B cell (primary cell): Measurements from ENCODE around the gene SLC2A3. TPM values are rescaled to one million over a fixed set of nuclear protein-coding genes. Genes with fewer than 3 reads are reported as not detected.
"Not testable (repeated sequence)": the region's sequence is repeated elsewhere in the genome, so short reads cannot be mapped to it uniquely, and the experiment has no call there.

Source experiments
- ATAC-seq: fragments of 200-7000 bp; cut with Tn5 transposase; one replicate; pipeline ENCODE4 v1.10.0; 2021; ENCODE audit warnings: low read depth, mild to moderate bottlenecking, moderate number of reproducible peaks, moderate library complexity
- CTCF ChIA-PET: fragments of 350-600 bp; sonication (Branson Sonifier 250); formaldehyde crosslinking; loops from one replicate; lab custom pipeline; 2021; ENCODE audit warnings: antibody characterized with exemption, inconsistent platforms; lab: Charles Lee
- POLR2A ChIA-PET: fragments of 350-600 bp; sonication (Branson Sonifier 250); formaldehyde crosslinking; loops from one replicate; lab custom pipeline; 2021; ENCODE audit warnings: antibody characterized with exemption; lab: Charles Lee
- DNase-seq: peaks from one replicate; pipeline ENCODE4 v3.0.0; 2013
- H2AFZ ChIP-seq: 2 replicates; pipeline ENCODE4 v1.6.1; 2012; ENCODE audit warnings: mild to moderate bottlenecking, low read depth, low read length; ENCODE audit not compliant: insufficient read depth, poor library complexity, severe bottlenecking
- H3K27ac ChIP-seq, 2 donors: 1 replicate in 1 of 2; 2 replicates in 1 of 2; pipeline ENCODE4 v1.5.1; 2012 to 2013; ENCODE audit warnings: low read length in 2 of 2, mild to moderate bottlenecking in 2 of 2, moderate library complexity in 1 of 2
- H3K27me3 ChIP-seq, 4 experiments: fragments of 200-600 bp in 1 of 4; sonication (generic) in 1 of 4; replicated peaks in 1 of 4; 1 replicate in 2 of 4; 2 replicates in 2 of 4; pipeline versions ENCODE4 v1.6.1 to v1.7.0; 2013 to 2016; ENCODE audit warnings: low read length in 3 of 4, mild to moderate bottlenecking in 2 of 4, mixed read lengths in 1 of 4, moderate library complexity in 1 of 4; ENCODE audit not compliant: insufficient read depth in 4 of 4, control insufficient read depth in 3 of 4; ENCODE audit errors: control extremely low read depth in 1 of 4
- H3K36me3 ChIP-seq, 2 experiments: replicated peaks in 1 of 2; 1 replicate in 1 of 2; 2 replicates in 1 of 2; pipeline versions ENCODE4 v1.6.1 to v1.7.1; 2013; ENCODE audit warnings: low read length in 1 of 2; ENCODE audit not compliant: insufficient read depth in 2 of 2, control insufficient read depth in 1 of 2; ENCODE audit errors: control extremely low read depth in 1 of 2, extremely low read depth in 1 of 2
- H3K4me1 ChIP-seq, 2 donors: fragments of 200-600 bp in 1 of 2; sonication (generic) in 1 of 2; 1 replicate in 1 of 2; 2 replicates in 1 of 2; pipeline versions ENCODE4 v1.5.1 to v1.6.1; 2013 to 2017; ENCODE audit warnings: low read length in 2 of 2; ENCODE audit not compliant: control insufficient read depth in 2 of 2, insufficient read depth in 2 of 2
- H3K4me2 ChIP-seq: replicated peaks from 2 replicates; pipeline ENCODE3; 2012; ENCODE audit warnings: mild to moderate bottlenecking, low read depth, low read length; ENCODE audit not compliant: poor library complexity, severe bottlenecking
- H3K4me3 ChIP-seq, 5 experiments: fragments of 200-600 bp in 1 of 5; sonication (generic) in 1 of 5; 1 replicate in 3 of 5; 2 replicates in 2 of 5; pipeline versions ENCODE4 v1.5.1 to v1.7.0; 2011 to 2016; ENCODE audit warnings: low read length in 4 of 5, mild to moderate bottlenecking in 4 of 5, low read depth in 2 of 5, control low read depth in 1 of 5, moderate library complexity in 1 of 5; ENCODE audit not compliant: insufficient read depth in 1 of 5; ENCODE audit errors: control extremely low read depth in 1 of 5, extremely low read depth in 1 of 5
- H3K79me2 ChIP-seq: fragments of 200-600 bp; sonication (generic); one replicate; pipeline ENCODE4 v1.6.0; 2016; ENCODE audit warnings: low read length; ENCODE audit not compliant: control insufficient read depth, insufficient read depth
- H3K9ac ChIP-seq: fragments of 200-600 bp; sonication (generic); 2 replicates; pipeline ENCODE4 v1.6.1; 2017; ENCODE audit warnings: mild to moderate bottlenecking, low read length, moderate library complexity
- H3K9me3 ChIP-seq, 3 donors: one replicate each; pipeline versions ENCODE4 v1.6.1 to v1.7.1; 2013; ENCODE audit warnings: low read length in 2 of 3; ENCODE audit not compliant: control insufficient read depth in 2 of 3, insufficient read depth in 1 of 3; ENCODE audit errors: control extremely low read depth in 1 of 3
- H4K20me1 ChIP-seq: 2 replicates; pipeline ENCODE4 v1.6.0; 2012; ENCODE audit warnings: mild to moderate bottlenecking, low read length; ENCODE audit not compliant: insufficient read depth, control insufficient read depth, poor library complexity, severe bottlenecking
- H3K27ac Mint-ChIP-seq: one replicate; pipeline ENCODE4 v1.8.0; 2021; ENCODE audit warnings: mixed read lengths
- H3K27me3 Mint-ChIP-seq: one replicate; pipeline ENCODE4 v1.8.0; 2021; ENCODE audit warnings: mixed read lengths
- H3K4me1 Mint-ChIP-seq: one replicate; pipeline ENCODE4 v1.8.0; 2021; ENCODE audit warnings: mixed read lengths
- H3K4me3 Mint-ChIP-seq: one replicate; pipeline ENCODE4 v1.8.0; 2021; ENCODE audit warnings: mixed read lengths
- H3K9me3 Mint-ChIP-seq: one replicate; pipeline ENCODE4 v1.8.0; 2022; ENCODE audit warnings: mixed read lengths; ENCODE audit not compliant: insufficient read depth
- CTCF ChIP-seq: fragments of 200-600 bp; IDR thresholded peaks from one replicate; pipeline ENCODE4 v1.8.0; 2022; ENCODE audit warnings: antibody characterized with exemption, mild to moderate bottlenecking
- EZH2 ChIP-seq: IDR thresholded peaks from 2 replicates; pipeline ENCODE4 v1.6.1; 2012; ENCODE audit warnings: borderline replicate concordance, low read depth, mild to moderate bottlenecking, moderate library complexity, low read length; ENCODE audit not compliant: insufficient read depth, poor library complexity, severe bottlenecking
- WGBS: methylation state at CpG from one replicate; pipeline ENCODE4 v1.1.5; 2013; ENCODE audit warnings: missing lambda C conversion rate; ENCODE audit not compliant: insufficient coverage; 5-methylcytosine and 5-hydroxymethylcytosine counted together
- intact Hi-C: fragments of 100-400 bp; cut with micrococcal nuclease; formaldehyde crosslinking; loops from one replicate; pipeline ENCODE4 v1.10.0; 2022
- polyA plus RNA-seq: library from polyadenylated mRNA; depleted of rRNA; stranded (reverse); fragments of >200 nt; gene quantifications from 2 replicates; pipeline ENCODE4 v1.2.3, GENCODE V29; 2012
- total RNA-seq, 2 donors: library from RNA; stranded (reverse); fragments of 120-200 nt in 1 of 2; gene quantifications; 1 replicate in 1 of 2; 2 replicates in 1 of 2; pipeline versions ENCODE4 v1.2.3 to v1.2.4, GENCODE V29; 2013 to 2022

SLC2A3 gene
- total and polyA plus RNA-seq, 2 donors (not counting 1 experiment from before 2014, with no cell fraction given): 215 to 284 TPM

DNA sequence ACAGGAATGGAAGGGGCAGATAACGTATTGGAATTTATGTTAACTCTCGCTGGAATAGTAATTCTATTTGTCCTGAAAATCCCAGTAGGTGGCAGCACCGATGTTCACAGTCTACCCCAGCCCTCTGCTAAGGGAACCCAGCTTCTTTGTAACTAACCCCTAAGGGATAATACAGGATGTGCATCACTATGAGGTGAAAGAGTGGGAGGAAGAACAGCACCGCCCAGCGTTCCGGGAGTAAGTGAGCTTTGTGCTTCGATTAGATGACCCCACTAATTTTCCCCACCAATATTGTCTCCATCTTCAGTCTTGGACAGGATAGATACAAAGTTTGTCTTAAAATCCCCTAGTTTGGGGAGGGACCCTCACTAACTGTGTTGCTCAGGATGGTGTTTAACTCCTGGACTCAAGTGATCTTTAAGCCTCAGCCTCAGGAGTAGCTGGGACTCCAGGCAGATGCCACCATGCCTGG is 2.7 kb downstream of the SLC2A3 start:
- Histone ChIP-seq H4K20me1 (peaks cover 53% of the 10 kb centered on the region), H3K4me1 (peaks cover 23 to 41% of the 10 kb centered on the region in 2 donors), H2AFZ (no peak overlapping the region), H3K4me2 (peak overlapping the region; percentile 77), H3K9ac (peak overlapping the region; percentile 90), H3K4me3 (peak overlapping the region; percentile 66 to 100 (median 81)), H3K27ac (peak overlapping the region; percentile 82 to 90), H3K79me2 (peaks cover 71% of the 10 kb centered on the region), H3K9me3 (no peaks in the 10 kb centered on the region), H3K27me3 (no peaks in the 10 kb centered on the region), H3K36me3 (peaks cover 8 to 56% of the 10 kb centered on the region in 2 experiments)
- no peaks in the 10 kb centered on the region for H3K27me3 Mint-ChIP-seq
- H3K9me3 Mint-ChIP-seq: no peaks in the 10 kb centered on the region
- POLR2A ChIA-PET: interaction anchor here (0.9 to 2.9 kb wide), 7 partner anchors 25 to 93 kb away, joined by 4 to 28 read pairs (median 15); no protein-coding TSS in a partner anchor
- H3K4me3 Mint-ChIP-seq: no peak overlapping the region
- CTCF ChIA-PET: interaction anchor here (0.7 to 7.9 kb wide), 30 partner anchors 10 to 310 kb away, joined by 3 to 221 read pairs (median 8); partner anchors contain the start of gene FOXJ2
- H3K27ac Mint-ChIP-seq: no peak overlapping the region
- ATAC-seq (peak; percentile 80), DNase-seq (peak; percentile 95)
- no CpG with 5 or more reads among the region's 7 CpGs for WGBS
- intact Hi-C loops: loop anchor here (1.0 to 5.0 kb wide), 8 partner anchors 38 to 309 kb away; partner anchors contain the start of gene NECAP1
- H3K4me1 Mint-ChIP-seq: peaks cover 4% of the 10 kb centered on the region
- TF ChIP-seq EZH2: no peak
- TF ChIP-seq CTCF: peak; percentile 78

DNA sequence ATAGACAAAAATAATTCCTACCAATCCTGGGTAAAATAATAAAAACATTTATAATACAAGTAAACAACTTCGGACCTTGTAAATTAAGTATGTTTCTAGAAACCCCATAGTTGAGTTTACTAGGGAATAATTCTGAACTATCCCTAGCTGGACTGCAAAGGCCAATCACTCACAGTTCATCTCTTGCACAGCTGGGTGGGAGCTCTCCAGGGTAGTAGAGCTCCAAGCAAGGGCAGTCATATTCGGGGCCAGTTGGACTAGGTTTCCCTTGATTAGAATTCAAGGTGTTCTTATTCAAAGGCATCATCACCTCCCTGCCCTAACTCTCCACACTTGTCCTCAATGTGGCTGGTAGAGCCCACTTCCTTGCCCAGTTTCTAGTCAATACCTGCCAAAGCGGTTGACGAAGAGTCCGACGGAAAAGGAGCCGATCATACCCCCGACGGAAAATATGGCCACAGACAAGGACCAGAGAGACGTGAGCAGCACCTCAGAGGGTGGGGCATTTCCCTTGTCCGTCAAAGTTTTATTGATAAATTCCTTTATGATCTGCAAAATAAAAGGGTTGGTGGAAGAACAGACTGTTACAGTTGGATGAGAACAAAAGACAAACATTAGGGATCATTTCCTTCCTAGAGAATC is 3.3 kb downstream of the SLC2A3 start:
- intact Hi-C loops: loop anchor here (1.0 to 5.0 kb wide), 8 partner anchors 38 to 310 kb away; partner anchors contain the start of gene NECAP1
- not testable (repeated sequence) for H3K9me3 ChIP-seq, H3K27ac Mint-ChIP-seq, H2AFZ ChIP-seq, H3K27me3 Mint-ChIP-seq, H3K27me3 ChIP-seq, H3K4me3 Mint-ChIP-seq, ATAC-seq, H3K4me2 ChIP-seq, H3K4me1 Mint-ChIP-seq, H3K9me3 Mint-ChIP-seq, DNase-seq, H3K9ac ChIP-seq
- Histone ChIP-seq H3K36me3 (peaks cover 8 to 62% of the 10 kb centered on the region in 2 experiments), H4K20me1 (peaks cover 59% of the 10 kb centered on the region), H3K4me3 (peak overlapping the region in 1 of 5 experiments; percentile 100), H3K79me2 (peaks cover 71% of the 10 kb centered on the region), H3K27ac (peak overlapping the region; percentile 41 to 82), H3K4me1 (peaks cover 23 to 36% of the 10 kb centered on the region in 2 donors)
- ChIA-PET CTCF (interaction anchor here (0.7 to 7.9 kb wide), 32 partner anchors 10 to 311 kb away, joined by 3 to 221 read pairs (median 7); partner anchors contain the start of gene FOXJ2), POLR2A (interaction anchor here (1.0 to 2.9 kb wide), 6 partner anchors 28 to 94 kb away, joined by 5 to 28 read pairs (median 15); no protein-coding TSS in a partner anchor)
- WGBS: 78% methylated on average over 9 of the region's 11 CpGs
